OCI-LY7 (cell line): ENCODE measurements around the gene SCYGR4.

Source experiments
- CTCF ChIP-seq: fragments of 200-600 bp; sonication (generic); conservative IDR thresholded peaks from 2 replicates; pipeline ENCODE4 v1.5.1; 2014; ENCODE audit warnings: mild to moderate bottlenecking, antibody characterized with exemption, low read length, moderate library complexity, mixed read lengths
- EZH2phosphoT487 ChIP-seq: fragments of 200-600 bp; sonication (generic); IDR thresholded peaks from 2 replicates; pipeline ENCODE4 v1.6.1; 2018; ENCODE audit warnings: low read depth, borderline replicate concordance, mild to moderate bottlenecking, mixed run types, antibody characterized with exemption, low read length, moderate library complexity, mixed read lengths

- TF ChIP-seq CTCF (no peak), EZH2phosphoT487 (no peak)
Observed at GRCh38 chr2:227576812-227577211, 40.5 kb upstream of the SCYGR4 start.
